K562 (cell line): ENCODE results near the gene DNMT1. TPM values are rescaled to one million over a fixed set of nuclear protein-coding genes. Genes with fewer than 3 reads are reported as not detected.

ENCODE experiments used
- CREBBP ChIP-seq: IDR thresholded peaks from one replicate; pipeline ENCODE4 v1.6.1; 2012; ENCODE audit warnings: low read depth, mild to moderate bottlenecking, control low read depth, inconsistent platforms, low read length
- CTBP1 ChIP-seq: fragments of 450-650 bp; IDR thresholded peaks from 2 replicates; pipeline ENCODE4 v1.6.1; 2016; ENCODE audit warnings: borderline replicate concordance
- ELF1 ChIP-seq: fragments of 200-800 bp; sonication (Bioruptor generic); IDR thresholded peaks from 2 replicates; pipeline ENCODE4 v1.6.1; 2016; ENCODE audit warnings: missing genetic modification characterization, missing compliant biosample characterization
- ETV6 ChIP-seq, 3 experiments: fragments of 150-350 bp in 1 of 3; sonication (generic) in 1 of 3; formaldehyde crosslinking in 1 of 3; IDR thresholded peaks; 2 replicates each; pipeline versions ENCODE4 v1.6.1 to v1.8.0; 2014 to 2022; ENCODE audit warnings: borderline replicate concordance in 2 of 3, low read depth in 2 of 3, antibody characterized with exemption in 1 of 3, low read length in 1 of 3, mild to moderate bottlenecking in 1 of 3, missing genetic modification reagents in 1 of 3
- GABPA ChIP-seq: fragments of 200-800 bp; sonication (Bioruptor generic); conservative IDR thresholded peaks from 2 replicates; pipeline ENCODE4 v1.6.1; 2016; ENCODE audit warnings: low read depth, missing genetic modification characterization, missing compliant biosample characterization
- GATA2 ChIP-seq: sonication (generic); formaldehyde crosslinking; IDR thresholded peaks from 2 replicates; pipeline ENCODE4 v1.4.0; 2020; ENCODE audit warnings: mild to moderate bottlenecking, missing genetic modification reagents
- GTF2E2 ChIP-seq: fragments of 200-800 bp; sonication (Bioruptor generic); IDR thresholded peaks from 2 replicates; pipeline ENCODE4 v1.6.1; 2016; ENCODE audit warnings: missing genetic modification characterization, missing compliant biosample characterization
- IRF2 ChIP-seq: sonication (generic); formaldehyde crosslinking; IDR thresholded peaks from 2 replicates; pipeline ENCODE4 v1.8.1; 2022; ENCODE audit warnings: mild to moderate bottlenecking, missing genetic modification reagents
- MAFF ChIP-seq: IDR thresholded peaks from 2 replicates; pipeline ENCODE4 v1.6.1; 2012; ENCODE audit warnings: low read length, improper control_type of control experiment
- SIN3A ChIP-seq, 2 experiments: fragments of 150-350 bp in 1 of 2; IDR thresholded peaks; 2 replicates each; pipeline ENCODE4 v1.6.1; 2011 to 2016; ENCODE audit warnings: borderline replicate concordance in 2 of 2, low read depth in 2 of 2, low read length in 2 of 2, mild to moderate bottlenecking in 2 of 2, moderate library complexity in 2 of 2; ENCODE audit not compliant: control insufficient read depth in 1 of 2
- TAF15 ChIP-seq: fragments of 200-400 bp; formaldehyde crosslinking; IDR thresholded peaks from 2 replicates; pipeline ENCODE4 v1.6.1; 2017; ENCODE audit warnings: mild to moderate bottlenecking, low read depth, low read length, moderate library complexity
- ZBTB17 ChIP-seq: fragments of 450-650 bp; formaldehyde crosslinking; IDR thresholded peaks from 2 replicates; pipeline ENCODE4 v1.4.0; 2020; ENCODE audit warnings: mild to moderate bottlenecking
- ZBTB7A ChIP-seq: IDR thresholded peaks from 2 replicates; pipeline ENCODE4 v1.6.1; 2011; ENCODE audit warnings: low read depth, mild to moderate bottlenecking, low read length, moderate library complexity, borderline replicate concordance; ENCODE audit not compliant: control insufficient read depth
- ZFX ChIP-seq: sonication (generic); formaldehyde crosslinking; IDR thresholded peaks from 2 replicates; pipeline ENCODE4 v1.8.0; 2022; ENCODE audit warnings: mild to moderate bottlenecking, missing genetic modification reagents, moderate library complexity
- ZNF134 ChIP-seq: fragments of 250-450 bp; sonication (Bioruptor Pico); conservative IDR thresholded peaks from 2 replicates; pipeline ENCODE4 v1.4.0; 2020
- ZNF41 ChIP-seq: fragments of 250-450 bp; sonication (Bioruptor Pico); conservative IDR thresholded peaks from 2 replicates; pipeline ENCODE4 v1.4.0; 2020; ENCODE audit warnings: mild to moderate bottlenecking
- ZNF780A ChIP-seq: fragments of 250-450 bp; sonication (Bioruptor Pico); IDR thresholded peaks from 2 replicates; pipeline ENCODE4 v1.5.0; 2021; ENCODE audit warnings: mild to moderate bottlenecking
- ZSCAN32 ChIP-seq: fragments of 450-650 bp; formaldehyde crosslinking; IDR thresholded peaks from 2 replicates; pipeline ENCODE4 v1.4.0; 2020; ENCODE audit warnings: mild to moderate bottlenecking, moderate library complexity
- polyA plus RNA-seq, 8 experiments: library from polyadenylated mRNA; depleted of rRNA in 4 of 8; stranded (reverse) in 5 of 8; unstranded in 3 of 8; fragments of >200 nt; fragmentation: Nextera tagmentation in 2 of 8; fragmentation: Illumina TruSeq in 1 of 8; extraction: Ambion mirVana in 2 of 8; extraction: Trizol in 1 of 8; gene quantifications; 2 replicates each; pipeline versions ENCODE4 v1.2.1 to v1.2.3, GENCODE V29; 2011 to 2014; ENCODE audit warnings: inconsistent platforms in 1 of 8, missing spikeins in 1 of 8
- total RNA-seq, 7 experiments: library from RNA; depleted of rRNA in 6 of 7; stranded (reverse); fragments of >200 nt in 6 of 7; fragmentation: Illumina TruSeq in 2 of 7; extraction: Trizol in 2 of 7; gene quantifications; 2 replicates each; pipeline versions ENCODE4 v1.2.1 to v1.2.3, GENCODE V29; 2011 to 2021; ENCODE audit warnings: low replicate concordance in 1 of 7
- TF ChIP-seq, protein P1 (sequence below): fragments of 250-450 bp; sonication (Bioruptor Pico); IDR thresholded peaks from 2 replicates; pipeline ENCODE4 v1.4.0; 2020; ENCODE audit warnings: mild to moderate bottlenecking
- TF ChIP-seq, protein P2 (sequence below): sonication (generic); formaldehyde crosslinking; IDR thresholded peaks from 2 replicates; pipeline ENCODE4 v1.9.0; 2022; ENCODE audit warnings: mild to moderate bottlenecking, missing genetic modification reagents
- TF ChIP-seq, protein P3 (sequence below): fragments of 250-450 bp; sonication (Bioruptor Pico); IDR thresholded peaks from 2 replicates; pipeline ENCODE4 v1.8.0; 2022; ENCODE audit warnings: moderate library complexity, mild to moderate bottlenecking, inconsistent platforms
- TF ChIP-seq, protein P4 (sequence below): fragments of 250-450 bp; sonication (Bioruptor Pico); IDR thresholded peaks from 2 replicates; pipeline ENCODE4 v1.8.0; 2021; ENCODE audit warnings: moderate library complexity, mild to moderate bottlenecking, inconsistent platforms

Gene DNMT1
- total and polyA plus RNA-seq, 9 of the 15 experiments (the other 6 are each of a cell fraction or from before 2014, with no cell fraction given) = 80.1 to 271 (median 121) TPM

DNA sequence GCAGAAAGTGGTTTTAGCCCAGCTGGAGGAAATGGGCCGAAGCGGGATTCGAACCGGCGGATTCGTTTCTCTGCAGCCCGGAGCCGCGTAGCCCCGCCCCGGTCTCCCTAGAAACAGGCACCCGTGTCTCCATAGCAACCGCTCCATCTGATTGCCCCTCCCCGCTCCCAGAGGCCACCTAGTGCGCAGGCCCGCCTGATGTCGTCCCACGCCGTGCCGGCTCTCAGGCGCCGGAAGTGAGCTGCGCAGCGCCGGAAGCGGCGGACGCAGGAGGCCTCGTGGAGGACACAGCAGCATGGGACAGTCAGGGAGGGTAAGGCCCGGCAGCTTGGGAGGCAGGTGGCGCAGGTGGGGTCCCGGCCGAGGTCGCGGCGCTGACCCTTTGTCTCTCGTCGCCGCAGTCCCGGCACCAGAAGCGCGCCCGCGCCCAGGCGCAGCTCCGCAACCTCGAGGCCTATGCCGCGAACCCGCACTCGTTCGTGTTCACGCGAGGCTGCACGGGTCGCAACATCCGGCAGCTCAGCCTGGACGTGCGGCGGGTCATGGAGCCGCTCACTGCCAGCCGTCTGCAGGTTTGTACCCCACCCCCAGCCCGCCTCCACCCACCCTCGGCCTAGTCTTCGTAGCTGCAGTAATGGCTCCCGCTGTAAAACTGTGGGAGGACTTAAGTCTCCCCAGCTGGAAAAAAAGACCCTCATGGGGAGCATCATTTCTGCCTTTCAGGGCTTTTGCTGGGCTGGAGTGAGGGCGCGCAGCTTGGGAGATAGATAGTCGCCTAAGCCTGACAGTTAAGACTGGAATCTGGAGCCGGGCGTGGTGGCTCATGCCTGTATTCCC is 88.4 kb downstream of the DNMT1 start, which contains the start of gene PPAN (continued):
- TF ChIP-seq, protein P1, sequence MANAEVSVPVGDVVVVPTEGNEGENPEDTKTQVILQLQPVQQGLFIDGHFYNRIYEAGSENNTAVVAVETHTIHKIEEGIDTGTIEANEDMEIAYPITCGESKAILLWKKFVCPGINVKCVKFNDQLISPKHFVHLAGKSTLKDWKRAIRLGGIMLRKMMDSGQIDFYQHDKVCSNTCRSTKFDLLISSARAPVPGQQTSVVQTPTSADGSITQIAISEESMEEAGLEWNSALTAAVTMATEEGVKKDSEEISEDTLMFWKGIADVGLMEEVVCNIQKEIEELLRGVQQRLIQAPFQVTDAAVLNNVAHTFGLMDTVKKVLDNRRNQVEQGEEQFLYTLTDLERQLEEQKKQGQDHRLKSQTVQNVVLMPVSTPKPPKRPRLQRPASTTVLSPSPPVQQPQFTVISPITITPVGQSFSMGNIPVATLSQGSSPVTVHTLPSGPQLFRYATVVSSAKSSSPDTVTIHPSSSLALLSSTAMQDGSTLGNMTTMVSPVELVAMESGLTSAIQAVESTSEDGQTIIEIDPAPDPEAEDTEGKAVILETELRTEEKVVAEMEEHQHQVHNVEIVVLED (CRISPR knock-in tag) = peak; percentile 43; the same call in 1 of the 2 replicates
- no peak for TF ChIP-seq CREBBP
- peak in 1 of 2 experiments; percentile 99; a peak in 3 of 4 replicates for TF ChIP-seq SIN3A (IDR thresholded peaks at IDR 0.05; ENCODE audit: borderline replicate concordance in 2 of 2, control insufficient read depth in 1 of 2, low read depth in 2 of 2, low read length in 2 of 2)
- no peak for TF ChIP-seq ETV6 (IDR thresholded peaks at IDR 0.05; ENCODE audit: borderline replicate concordance in 1 of 2, low read depth in 2 of 2, low read length in 1 of 2)
- TF ChIP-seq ETV6 (CRISPR knock-in tag; IDR thresholded peaks at IDR 0.05; ENCODE audit: borderline replicate concordance) = no peak
- TF ChIP-seq ZBTB7A = no peak
- TF ChIP-seq ELF1 (tag) = peak; percentile 90
- TF ChIP-seq ZBTB17 (CRISPR knock-in tag) = no peak
- TF ChIP-seq ZNF134 (CRISPR knock-in tag) = no peak
- peak; percentile 38; the same call in 1 of the 2 replicates for TF ChIP-seq CTBP1
- TF ChIP-seq ZNF780A (CRISPR knock-in tag) = no peak
- TF ChIP-seq GTF2E2 (tag) = no peak
- no peak for TF ChIP-seq MAFF
- no peak for TF ChIP-seq ZSCAN32
- TF ChIP-seq, protein P2, sequence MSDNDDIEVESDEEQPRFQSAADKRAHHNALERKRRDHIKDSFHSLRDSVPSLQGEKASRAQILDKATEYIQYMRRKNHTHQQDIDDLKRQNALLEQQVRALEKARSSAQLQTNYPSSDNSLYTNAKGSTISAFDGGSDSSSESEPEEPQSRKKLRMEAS = peak; percentile 100
- peak; percentile 99 for TF ChIP-seq GABPA
- peak; percentile 78; the same call in 1 of the 2 replicates for TF ChIP-seq GATA2
- peak; percentile 89 for TF ChIP-seq ZFX
- no peak for TF ChIP-seq IRF2
- TF ChIP-seq, protein P3, sequence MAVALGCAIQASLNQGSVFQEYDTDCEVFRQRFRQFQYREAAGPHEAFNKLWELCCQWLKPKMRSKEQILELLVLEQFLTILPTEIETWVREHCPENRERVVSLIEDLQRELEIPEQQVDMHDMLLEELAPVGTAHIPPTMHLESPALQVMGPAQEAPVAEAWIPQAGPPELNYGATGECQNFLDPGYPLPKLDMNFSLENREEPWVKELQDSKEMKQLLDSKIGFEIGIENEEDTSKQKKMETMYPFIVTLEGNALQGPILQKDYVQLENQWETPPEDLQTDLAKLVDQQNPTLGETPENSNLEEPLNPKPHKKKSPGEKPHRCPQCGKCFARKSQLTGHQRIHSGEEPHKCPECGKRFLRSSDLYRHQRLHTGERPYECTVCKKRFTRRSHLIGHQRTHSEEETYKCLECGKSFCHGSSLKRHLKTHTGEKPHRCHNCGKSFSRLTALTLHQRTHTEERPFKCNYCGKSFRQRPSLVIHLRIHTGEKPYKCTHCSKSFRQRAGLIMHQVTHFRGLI (CRISPR knock-in tag) = no peak
- no peak for TF ChIP-seq TAF15
- no peak for TF ChIP-seq ZNF41 (CRISPR knock-in tag)
- TF ChIP-seq, protein P4, sequence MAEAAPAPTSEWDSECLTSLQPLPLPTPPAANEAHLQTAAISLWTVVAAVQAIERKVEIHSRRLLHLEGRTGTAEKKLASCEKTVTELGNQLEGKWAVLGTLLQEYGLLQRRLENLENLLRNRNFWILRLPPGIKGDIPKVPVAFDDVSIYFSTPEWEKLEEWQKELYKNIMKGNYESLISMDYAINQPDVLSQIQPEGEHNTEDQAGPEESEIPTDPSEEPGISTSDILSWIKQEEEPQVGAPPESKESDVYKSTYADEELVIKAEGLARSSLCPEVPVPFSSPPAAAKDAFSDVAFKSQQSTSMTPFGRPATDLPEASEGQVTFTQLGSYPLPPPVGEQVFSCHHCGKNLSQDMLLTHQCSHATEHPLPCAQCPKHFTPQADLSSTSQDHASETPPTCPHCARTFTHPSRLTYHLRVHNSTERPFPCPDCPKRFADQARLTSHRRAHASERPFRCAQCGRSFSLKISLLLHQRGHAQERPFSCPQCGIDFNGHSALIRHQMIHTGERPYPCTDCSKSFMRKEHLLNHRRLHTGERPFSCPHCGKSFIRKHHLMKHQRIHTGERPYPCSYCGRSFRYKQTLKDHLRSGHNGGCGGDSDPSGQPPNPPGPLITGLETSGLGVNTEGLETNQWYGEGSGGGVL (CRISPR knock-in tag) = no peak
